ENCODE results near the gene KDM4B.

KDM4B gene

DNA sequence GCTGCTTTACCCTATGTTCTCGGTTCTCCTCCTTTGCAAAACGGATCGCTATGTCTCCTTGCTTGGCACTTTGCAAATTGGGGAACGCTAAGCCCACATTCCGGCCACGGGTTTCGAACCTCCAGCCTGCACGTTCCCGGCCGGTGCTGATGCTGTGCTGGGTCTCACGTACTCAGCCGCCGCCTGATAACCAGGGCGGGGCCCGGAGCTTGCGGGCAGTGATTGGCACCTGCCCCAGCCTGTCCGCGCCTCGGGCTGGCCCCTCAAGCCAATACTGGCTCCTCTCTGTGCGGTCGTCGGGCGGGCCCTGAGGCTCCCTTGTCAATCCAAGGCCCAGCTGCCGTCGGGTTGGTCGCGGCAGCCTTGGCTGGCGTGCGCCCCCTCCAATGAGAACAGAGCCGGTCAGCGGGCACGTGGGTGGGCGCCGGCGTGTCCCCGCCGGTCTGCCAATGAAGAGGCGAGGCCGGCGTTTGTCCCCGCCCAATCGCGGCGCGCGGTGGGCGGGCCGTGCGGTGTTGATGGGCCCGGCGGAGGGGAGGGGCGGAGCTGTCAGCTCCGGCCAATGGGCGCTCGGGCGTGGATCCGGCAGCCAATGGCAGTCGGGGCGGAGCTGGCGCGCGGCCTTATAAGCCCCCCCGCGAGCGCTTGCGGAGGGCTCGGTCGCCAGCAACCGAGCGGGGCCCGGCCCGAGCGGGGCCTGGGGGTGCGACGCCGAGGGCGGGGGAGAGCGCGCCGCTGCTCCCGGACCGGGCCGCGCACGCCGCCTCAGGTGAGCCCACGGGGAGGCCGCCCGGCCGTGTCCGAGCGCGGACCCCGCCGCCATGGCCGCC, at the start of gene KDM4B:
Gene KDM4B, plus strand, starts transcription at position 652 of the 830 bp plus-strand sequence. CDS start 63,778 bp downstream, outside the sequence.
- peak; percentile 96 for DNase-seq (ENCODE audit: low read depth, low spot score)
- H3K4me3 ChIP-seq (ENCODE audit: low read depth, low read length) = peak within 1 kb of the TSS; percentile 77
- TF ChIP-seq, protein P1, sequence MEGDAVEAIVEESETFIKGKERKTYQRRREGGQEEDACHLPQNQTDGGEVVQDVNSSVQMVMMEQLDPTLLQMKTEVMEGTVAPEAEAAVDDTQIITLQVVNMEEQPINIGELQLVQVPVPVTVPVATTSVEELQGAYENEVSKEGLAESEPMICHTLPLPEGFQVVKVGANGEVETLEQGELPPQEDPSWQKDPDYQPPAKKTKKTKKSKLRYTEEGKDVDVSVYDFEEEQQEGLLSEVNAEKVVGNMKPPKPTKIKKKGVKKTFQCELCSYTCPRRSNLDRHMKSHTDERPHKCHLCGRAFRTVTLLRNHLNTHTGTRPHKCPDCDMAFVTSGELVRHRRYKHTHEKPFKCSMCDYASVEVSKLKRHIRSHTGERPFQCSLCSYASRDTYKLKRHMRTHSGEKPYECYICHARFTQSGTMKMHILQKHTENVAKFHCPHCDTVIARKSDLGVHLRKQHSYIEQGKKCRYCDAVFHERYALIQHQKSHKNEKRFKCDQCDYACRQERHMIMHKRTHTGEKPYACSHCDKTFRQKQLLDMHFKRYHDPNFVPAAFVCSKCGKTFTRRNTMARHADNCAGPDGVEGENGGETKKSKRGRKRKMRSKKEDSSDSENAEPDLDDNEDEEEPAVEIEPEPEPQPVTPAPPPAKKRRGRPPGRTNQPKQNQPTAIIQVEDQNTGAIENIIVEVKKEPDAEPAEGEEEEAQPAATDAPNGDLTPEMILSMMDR (IDR thresholded peaks at IDR 0.05; ENCODE audit: insufficient read depth, low read length, missing control alignments) = no peak
- CTCF ChIA-PET = interaction anchor here (0.7 to 6.0 kb wide), 6 partner anchors 10 to 178 kb away, joined by 4 to 59 read pairs (median 6); partner anchors contain the start of gene FEM1A
- POLR2A ChIA-PET = interaction anchor here (0.5 to 2.7 kb wide), 19 partner anchors 9 to 582 kb away, joined by 3 to 14 read pairs (median 4); partner anchors contain the start of gene PLIN3

GRCh38 chr19:4922530-4923275, 46.2 kb upstream of the KDM4B start:
- TF ChIP-seq, protein P1 (IDR thresholded peaks at IDR 0.05; ENCODE audit: insufficient read depth, low read length, missing control alignments) = no peak
- no peak for DNase-seq (ENCODE audit: low read depth, low spot score)
- CTCF ChIA-PET = interaction anchor here (1.0 to 1.3 kb wide), 3 partner anchors 11 to 113 kb away, joined by 3 to 4 read pairs (median 3); no protein-coding TSS in a partner anchor
- POLR2A ChIA-PET = no interaction called here
- H3K4me3 ChIP-seq (ENCODE audit: low read depth, low read length) = no peak overlapping the region

GRCh38 chr19:4923276-4923747, 45.6 kb upstream of the KDM4B start:
- POLR2A ChIA-PET = no interaction called here

DNA sequence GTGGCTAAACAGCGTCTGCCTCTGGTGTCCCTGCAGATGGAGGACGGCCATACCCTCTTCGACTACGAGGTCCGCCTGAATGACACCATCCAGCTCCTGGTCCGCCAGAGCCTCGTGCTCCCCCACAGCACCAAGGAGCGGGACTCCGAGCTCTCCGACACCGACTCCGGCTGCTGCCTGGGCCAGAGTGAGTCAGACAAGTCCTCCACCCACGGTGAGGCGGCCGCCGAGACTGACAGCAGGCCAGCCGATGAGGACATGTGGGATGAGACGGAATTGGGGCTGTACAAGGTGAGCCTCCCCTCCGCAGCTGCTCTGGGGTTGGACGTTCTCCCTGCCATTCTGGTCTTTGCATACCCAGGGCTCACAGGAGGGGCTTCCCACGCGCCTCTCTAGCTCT, 39.7 kb upstream of the KDM4B start:
- no peak for DNase-seq (ENCODE audit: low read depth, low spot score)
- TF ChIP-seq, protein P1 (IDR thresholded peaks at IDR 0.05; ENCODE audit: insufficient read depth, low read length, missing control alignments) = no peak
- ChIA-PET CTCF (interaction anchor here (0.7 to 1.4 kb wide), 3 partner anchors 18 to 119 kb away, joined by 3 to 6 read pairs (median 4); no protein-coding TSS in a partner anchor), POLR2A (no interaction called here)
- no peak overlapping the region for H3K4me3 ChIP-seq (ENCODE audit: low read depth, low read length)

More at GRCh38 chr19:4923276-4923747, 45.6 kb upstream of the KDM4B start:
- DNase-seq (ENCODE audit: low read depth, low spot score) = no peak
- CTCF ChIA-PET = interaction anchor here (1.3 kb wide), 1 partner anchor 12 kb away, joined by 4 read pairs; no protein-coding TSS in a partner anchor
- no peak overlapping the region for H3K4me3 ChIP-seq (ENCODE audit: low read depth, low read length)
- TF ChIP-seq, protein P1 (IDR thresholded peaks at IDR 0.05; ENCODE audit: insufficient read depth, low read length, missing control alignments) = no peak

- H3K4me3 ChIP-seq (ENCODE audit: low read depth, low read length) = no peak overlapping the region
- ChIA-PET CTCF (interaction anchor here (1.0 kb wide), 1 partner anchor 140 kb away, joined by 4 read pairs; no protein-coding TSS in a partner anchor), POLR2A (interaction anchor here (1.0 kb wide), 1 partner anchor 19 kb away, joined by 3 read pairs; no protein-coding TSS in a partner anchor)
- no peak for DNase-seq (ENCODE audit: low read depth, low spot score)
- TF ChIP-seq, protein P1 (IDR thresholded peaks at IDR 0.05; ENCODE audit: insufficient read depth, low read length, missing control alignments) = no peak
Observed at GRCh38 chr19:4930664-4931063, 38.2 kb upstream of the KDM4B start.

Data from AG04449 (cell line).